Measurements from ENCODE around the gene MED29. TPM values are rescaled to one million over a fixed set of nuclear protein-coding genes. Genes with fewer than 3 reads are reported as not detected.

MED29 gene
- total RNA-seq, 1 donor from 2014 or later: 60.8 TPM

- Histone ChIP-seq H3K4me1 (peaks cover 9 to 31% of the 10 kb centered on the region in 2 donors), H3K9me3 (no peaks in the 10 kb centered on the region), H3K36me3 (peaks cover 27 to 31% of the 10 kb centered on the region in 2 donors), H3K27me3 (no peaks in the 10 kb centered on the region), H3K4me3 (peak overlapping the region; percentile 66 to 97), H3K27ac (peak overlapping the region; percentile 86 to 100)
- DNase-seq (ENCODE audit: low spot score in 2 of 2): peak in 1 of 2 donors; percentile 84
- no peak for TF ChIP-seq CTCF (IDR thresholded peaks at IDR 0.05)
- intact Hi-C loops (cut with DNase I): loop anchor here (2.0 to 5.0 kb wide), 3 partner anchors 23 to 1162 kb away; partner anchors contain the start of genes MED29 and PAF1
Measured at GRCh38 chr19:39413911-39414608, 22.9 kb downstream of the MED29 start.

- H3K27ac ChIP-seq: peak overlapping the region; percentile 55 to 86
- intact Hi-C loops (cut with DNase I): no loop called here
- H3K4me1 ChIP-seq: peaks cover 9 to 29% of the 10 kb centered on the region in 2 donors
- H3K36me3 ChIP-seq: peaks cover 36 to 38% of the 10 kb centered on the region in 2 donors
- H3K27me3 ChIP-seq: no peaks in the 10 kb centered on the region
- H3K9me3 ChIP-seq: no peaks in the 10 kb centered on the region
- H3K4me3 ChIP-seq: peak overlapping the region; percentile 66 to 97
- DNase-seq (ENCODE audit: low spot score in 2 of 2): peak in 1 of 2 donors; percentile 74
- no peak for TF ChIP-seq CTCF (IDR thresholded peaks at IDR 0.05)
Measured at GRCh38 chr19:39415111-39416046, 24.2 kb downstream of the MED29 start.

- TF ChIP-seq CTCF (IDR thresholded peaks at IDR 0.05): no peak
- no peak for DNase-seq (ENCODE audit: low spot score in 2 of 2)
- peak overlapping the region in 1 of 2 donors; percentile 97 for H3K4me3 ChIP-seq
- intact Hi-C loops (cut with DNase I): no loop called here
- H3K9me3 ChIP-seq: no peaks in the 10 kb centered on the region
- no peaks in the 10 kb centered on the region for H3K27me3 ChIP-seq
- H3K36me3 ChIP-seq: peaks cover 40 to 49% of the 10 kb centered on the region in 2 donors
- H3K27ac ChIP-seq: peak overlapping the region; percentile 55 to 86
- peaks cover 9 to 25% of the 10 kb centered on the region in 2 donors for H3K4me1 ChIP-seq
Measured at GRCh38 chr19:39416152-39417120, 25.3 kb downstream of the MED29 start.

- H3K27me3 ChIP-seq: no peaks in the 10 kb centered on the region
- H3K4me3 ChIP-seq: no peak overlapping the region
- intact Hi-C loops (cut with DNase I): no loop called here
- no peak for DNase-seq (ENCODE audit: low spot score in 2 of 2)
- TF ChIP-seq CTCF (IDR thresholded peaks at IDR 0.05): no peak
- peaks cover 9 to 25% of the 10 kb centered on the region in 2 donors for H3K4me1 ChIP-seq
- peaks cover 52 to 60% of the 10 kb centered on the region in 2 donors for H3K36me3 ChIP-seq
- peak overlapping the region; percentile 10 to 50 for H3K27ac ChIP-seq
- H3K9me3 ChIP-seq: no peaks in the 10 kb centered on the region
Measured at GRCh38 chr19:39417463-39418181, 26.4 kb downstream of the MED29 start.
